Left lung (tissue), 10 donors: ENCODE measurements around the gene PPM1N. TPM values are rescaled to one million over a fixed set of nuclear protein-coding genes. Genes with fewer than 3 reads are reported as not detected.

Source experiments
- ATAC-seq: fragments of 200-7000 bp; cut with Tn5 transposase; one replicate; pipeline ENCODE4 v1.9.1; 2020; ENCODE audit warnings: moderate library complexity
- DNase-seq, 4 donors: peaks; one replicate each; pipeline ENCODE4 v3.0.0-alpha.2; 2013 to 2020
- H3K27ac ChIP-seq, 2 donors: fragments of 200-600 bp; sonication (generic) in 1 of 2; one replicate each; pipeline versions ENCODE4 v1.5.0 to v1.8.0; 2020 to 2021
- H3K27me3 ChIP-seq, 2 donors: fragments of 200-600 bp; sonication (generic) in 1 of 2; one replicate each; pipeline versions ENCODE4 v1.5.0 to v1.8.0; 2020 to 2021
- H3K36me3 ChIP-seq, 2 donors: fragments of 200-600 bp; sonication (generic) in 1 of 2; one replicate each; pipeline versions ENCODE4 v1.5.0 to v1.8.0; 2020 to 2021
- H3K4me1 ChIP-seq, 2 donors: fragments of 200-600 bp; one replicate each; pipeline ENCODE4 v1.8.0; 2021
- H3K4me3 ChIP-seq, 2 donors: fragments of 200-600 bp; sonication (generic) in 1 of 2; one replicate each; pipeline versions ENCODE4 v1.5.0 to v1.8.0; 2020 to 2021; ENCODE audit warnings: mild to moderate bottlenecking in 1 of 2
- H3K9me3 ChIP-seq, 2 donors: fragments of 200-600 bp; sonication (generic) in 1 of 2; one replicate each; pipeline versions ENCODE4 v1.5.0 to v1.8.0; 2020 to 2021
- CTCF ChIP-seq, 2 donors: fragments of 200-600 bp; sonication (generic) in 1 of 2; IDR thresholded peaks; one replicate each; pipeline versions ENCODE4 v1.5.0 to v1.8.0; 2021; ENCODE audit warnings: antibody characterized with exemption in 2 of 2
- intact Hi-C, 2 donors: fragments of 100-400 bp; cut with DNase I; formaldehyde crosslinking; loops; one replicate each; pipeline versions ENCODE4 v1.11.2 to v1.14.2; 2022
- polyA plus RNA-seq, 6 donors: library from polyadenylated mRNA; unstranded; fragments of 120-200 nt; gene quantifications; one replicate each; pipeline ENCODE4 v1.2.1, GENCODE V29; 2013; ENCODE audit not compliant: insufficient read length in 6 of 6
- total RNA-seq, 2 donors: library from RNA; stranded (reverse); fragmentation: NEBNext Ultra II Directional; extraction: Animal tissue kit (Norgen Biotek cat#: 25700); gene quantifications; one replicate each; pipeline ENCODE4 v1.2.1, GENCODE V29; 2021
- donor health status: DM: no; HTN: yes; CAD: no.
- donor health status: DM: no; HTN: no; CAD: no.

The PPM1N gene
- total and polyA plus RNA-seq, 8 donors, result 0.17 to 2.1 (median 0.34) TPM

- Histone ChIP-seq H3K4me1 (peaks cover 24 to 55% of the 10 kb centered on the region in 2 donors), H3K27me3 (peaks cover 18 to 48% of the 10 kb centered on the region in 2 donors), H3K9me3 (no peaks in the 10 kb centered on the region), H3K4me3 (no peak overlapping the region), H3K27ac (no peak overlapping the region), H3K36me3 (no peaks in the 10 kb centered on the region)
- DNase-seq (no peak), ATAC-seq (no peak)
- TF ChIP-seq CTCF (IDR thresholded peaks at IDR 0.05), result no peak
- intact Hi-C loops, result no loop called here
Observed at GRCh38 chr19:45494261-45494916, 3.9 kb upstream of the PPM1N start.

- Histone ChIP-seq H3K4me1 (peaks cover 24 to 61% of the 10 kb centered on the region in 2 donors), H3K4me3 (no peak overlapping the region), H3K27ac (no peak overlapping the region), H3K27me3 (peaks cover 20 to 56% of the 10 kb centered on the region in 2 donors), H3K9me3 (no peaks in the 10 kb centered on the region), H3K36me3 (no peaks in the 10 kb centered on the region)
- intact Hi-C loops, result no loop called here
- TF ChIP-seq CTCF (IDR thresholded peaks at IDR 0.05), result no peak
- ATAC-seq, result no peak
- no peak for DNase-seq
Observed at GRCh38 chr19:45495178-45495577, 3.1 kb upstream of the PPM1N start.

- Histone ChIP-seq H3K4me1 (peaks cover 24 to 73% of the 10 kb centered on the region in 2 donors), H3K36me3 (no peaks in the 10 kb centered on the region), H3K9me3 (no peaks in the 10 kb centered on the region), H3K4me3 (peak overlapping the region; percentile 62 to 73), H3K27ac (no peak overlapping the region), H3K27me3 (peaks cover 20 to 67% of the 10 kb centered on the region in 2 donors)
- intact Hi-C loops, result no loop called here
- ATAC-seq (peak; percentile 52), DNase-seq (peak in 2 of 4 donors; percentile 46 to 91)
- no peak for TF ChIP-seq CTCF (IDR thresholded peaks at IDR 0.05)
Observed at GRCh38 chr19:45496349-45496953, 1.8 kb upstream of the PPM1N start.

- H3K36me3 ChIP-seq, result no peaks in the 10 kb centered on the region
- peaks cover 24 to 76% of the 10 kb centered on the region in 2 donors for H3K4me1 ChIP-seq
- H3K27me3 ChIP-seq, result peaks cover 20 to 64% of the 10 kb centered on the region in 2 donors
- H3K9me3 ChIP-seq, result no peaks in the 10 kb centered on the region
- TF ChIP-seq CTCF (IDR thresholded peaks at IDR 0.05), result no peak
- ATAC-seq (no peak), DNase-seq (no peak)
- H3K4me3 ChIP-seq, result peak overlapping the region in 1 of 2 donors; percentile 62
- intact Hi-C loops, result no loop called here
- no peak overlapping the region for H3K27ac ChIP-seq
Observed at GRCh38 chr19:45497791-45498190, 452 bp upstream of the PPM1N start.
